PC-3 (cell line): ENCODE data around the gene CAPN1. TPM values are rescaled to one million over a fixed set of nuclear protein-coding genes. Genes with fewer than 3 reads are reported as not detected.
"Not testable (repeated sequence)": the region's sequence is repeated elsewhere in the genome, so short reads cannot be mapped to it uniquely, and the experiment has no call there.

Experiments
- ATAC-seq: fragments of 200-7000 bp; cut with Tn5 transposase; 2 replicates; pipeline ENCODE4 v1.9.1; 2020; ENCODE audit warnings: mild to moderate bottlenecking, moderate library complexity
- BruUV-seq: library from RNA; stranded (reverse); fragments of 400-500 nt; replicated peaks from 2 replicates; lab custom pipeline; 2021; lab: Mats Ljungman, UMichigan
- CTCF ChIA-PET: fragments of 300-600 bp; sonication (Branson Sonifier 250); formaldehyde crosslinking; loops from one replicate; lab custom pipeline; 2022; ENCODE audit warnings: antibody characterized with exemption; lab: Charles Lee
- POLR2A ChIA-PET: fragments of 300-600 bp; sonication (Branson Sonifier 250); formaldehyde crosslinking; loops from one replicate; lab custom pipeline; 2022; ENCODE audit warnings: antibody characterized with exemption; ENCODE audit not compliant: unreplicated experiment; lab: Charles Lee
- DNase-seq: peaks from one replicate; pipeline ENCODE4 v3.0.0-alpha.2; 2015
- H2AFZ ChIP-seq: fragments of 300-600 bp; sonication (generic); 2 replicates; pipeline ENCODE4 v1.6.0; 2016; ENCODE audit warnings: antibody characterized with exemption, low read length
- H3F3A ChIP-seq: fragments of 300-600 bp; sonication (generic); one replicate; pipeline ENCODE4 v1.6.0; 2017; ENCODE audit warnings: antibody characterized with exemption, low read length, control low read depth, mild to moderate bottlenecking; ENCODE audit not compliant: unreplicated experiment
- H3K27ac ChIP-seq: fragments of 300-600 bp; sonication (generic); 2 replicates; pipeline ENCODE4 v1.5.1; 2016; ENCODE audit warnings: mild to moderate bottlenecking, low read length
- H3K27me3 ChIP-seq: fragments of 300-600 bp; sonication (generic); 2 replicates; pipeline ENCODE4 v1.6.1; 2016; ENCODE audit warnings: low read length, mixed read lengths
- H3K36me3 ChIP-seq: fragments of 300-600 bp; sonication (generic); 2 replicates; pipeline ENCODE4 v1.6.1; 2016; ENCODE audit warnings: low read depth, mixed run types, low read length, mixed read lengths
- H3K4me1 ChIP-seq: fragments of 300-600 bp; sonication (generic); 2 replicates; pipeline ENCODE4 v1.5.1; 2016; ENCODE audit warnings: low read length; ENCODE audit not compliant: insufficient read depth
- H3K4me2 ChIP-seq: fragments of 300-600 bp; sonication (generic); 2 replicates; pipeline ENCODE4 v1.6.0; 2016; ENCODE audit warnings: low read length
- H3K4me3 ChIP-seq: fragments of 300-600 bp; sonication (generic); 2 replicates; pipeline ENCODE4 v1.5.1; 2016; ENCODE audit warnings: mild to moderate bottlenecking, low read length, mixed read lengths
- H3K79me2 ChIP-seq: fragments of 300-600 bp; sonication (generic); 2 replicates; pipeline ENCODE4 v1.6.1; 2017; ENCODE audit warnings: low read length, mixed read lengths
- H3K9ac ChIP-seq: fragments of 300-600 bp; sonication (generic); 2 replicates; pipeline ENCODE4 v1.6.0; 2016; ENCODE audit warnings: mild to moderate bottlenecking, low read length
- H3K9me2 ChIP-seq: fragments of 300-600 bp; sonication (generic); replicated peaks from 2 replicates; pipeline ENCODE4 v1.6.1; 2016; ENCODE audit warnings: mixed run types, low read length, mixed read lengths
- H3K9me3 ChIP-seq: fragments of 300-600 bp; sonication (generic); 2 replicates; pipeline ENCODE4 v1.6.1; 2016; ENCODE audit warnings: low read length, mixed read lengths
- H4K20me1 ChIP-seq: fragments of 300-600 bp; sonication (generic); 2 replicates; pipeline ENCODE4 v1.6.1; 2016; ENCODE audit warnings: low read length, mixed read lengths
- CTCF ChIP-seq: fragments of 300-600 bp; sonication (generic); conservative IDR thresholded peaks from 2 replicates; pipeline ENCODE4 v1.5.1; 2017; ENCODE audit warnings: antibody characterized with exemption, low read depth, mild to moderate bottlenecking, low read length
- EZH2 ChIP-seq: fragments of 300-600 bp; sonication (generic); IDR thresholded peaks from one replicate; pipeline ENCODE4 v1.6.1; 2017; ENCODE audit warnings: antibody characterized with exemption, mild to moderate bottlenecking, low read length; ENCODE audit not compliant: unreplicated experiment
- EZH2phosphoT487 ChIP-seq: fragments of 300-600 bp; sonication (generic); IDR thresholded peaks from 2 replicates; pipeline ENCODE4 v1.6.1; 2018; ENCODE audit warnings: mild to moderate bottlenecking, antibody characterized with exemption, low read length, borderline replicate concordance
- intact Hi-C: fragments of 100-400 bp; cut with micrococcal nuclease; formaldehyde crosslinking; loops from 2 replicates; pipeline ENCODE4 v1.9.0; 2023
- total RNA-seq: library from RNA; depleted of rRNA; stranded (reverse); fragments of >200 nt; gene quantifications from 2 replicates; pipeline ENCODE4 v1.2.3, GENCODE V29; 2014

CAPN1 gene
- total RNA-seq, 1 experiment from 2014 or later: 307 TPM

GRCh38 chr11:65169164-65169641 is 12.5 kb upstream of the CAPN1 start:
- no TSS peak for BruUV-seq
- Histone ChIP-seq H3K4me1 (peaks cover 13% of the 10 kb centered on the region; the same call in 1 of the 2 replicates), H3K9me3 (no peaks in the 10 kb centered on the region), H3K4me3 (no peak overlapping the region), H3K36me3 (no peaks in the 10 kb centered on the region), H4K20me1 (no peaks in the 10 kb centered on the region), H3K27ac (no peak overlapping the region), H3K9me2 (no peaks in the 10 kb centered on the region), H3F3A (no peaks in the 10 kb centered on the region), H3K9ac (no peak overlapping the region), H3K4me2 (no peak overlapping the region), H3K27me3 (no peaks in the 10 kb centered on the region), H2AFZ (peak overlapping the region; percentile 68), H3K79me2 (no peaks in the 10 kb centered on the region)
- DNase-seq (peak; percentile 32), ATAC-seq (peak; percentile 84)
- TF ChIP-seq EZH2phosphoT487: no peak
- no peak for TF ChIP-seq EZH2
- no peak for TF ChIP-seq CTCF
- intact Hi-C loops: no loop called here
- CTCF ChIA-PET: interaction anchor here (0.7 kb wide), 1 partner anchor 631 kb away, joined by 3 read pairs; no protein-coding TSS in a partner anchor
- POLR2A ChIA-PET: interaction anchor here (0.6 kb wide), 1 partner anchor 34 kb away, joined by 3 read pairs; no protein-coding TSS in a partner anchor

GRCh38 chr11:65170058-65170534 is 11.6 kb upstream of the CAPN1 start, which contains the start of gene SPDYC:
Gene SPDYC (plus strand): TSS chr11:65170233. CDS start chr11:65171358, 1,125 bp downstream.
- H3K9me2 ChIP-seq: no peaks in the 10 kb centered on the region
- DNase-seq: no peak
- no peaks in the 10 kb centered on the region for H3K9me3 ChIP-seq
- H3K36me3 ChIP-seq: no peaks in the 10 kb centered on the region
- no TSS peak for BruUV-seq
- no peaks in the 10 kb centered on the region for H3K27me3 ChIP-seq
- H3K27ac ChIP-seq: no peak within 1 kb of the TSS
- ChIA-PET POLR2A (no interaction called here), CTCF (no interaction called here)
- H3K79me2 ChIP-seq: no peaks in the 10 kb centered on the region
- no peaks in the 10 kb centered on the region for H4K20me1 ChIP-seq
- no peaks in the 10 kb centered on the region for H3F3A ChIP-seq
- peak within 1 kb of the TSS; percentile 68 for H2AFZ ChIP-seq
- TF ChIP-seq EZH2: no peak
- no peak for TF ChIP-seq CTCF
- TF ChIP-seq EZH2phosphoT487: no peak
- peaks cover 13% of the 10 kb centered on the region; the same call in 1 of the 2 replicates for H3K4me1 ChIP-seq
- ATAC-seq: no peak
- no peak within 1 kb of the TSS for H3K4me3 ChIP-seq
- H3K9ac ChIP-seq: no peak within 1 kb of the TSS
- intact Hi-C loops: no loop called here
- H3K4me2 ChIP-seq: no peak within 1 kb of the TSS

- peaks cover 6% of the 10 kb centered on the region; the same call in 1 of the 2 replicates for H3K4me1 ChIP-seq
- no peaks in the 10 kb centered on the region for H3K9me2 ChIP-seq
- no peak overlapping the region for H3K27ac ChIP-seq
- no peaks in the 10 kb centered on the region for H3K27me3 ChIP-seq
- H3F3A ChIP-seq: no peaks in the 10 kb centered on the region
- DNase-seq (no peak), ATAC-seq (no peak)
- H2AFZ ChIP-seq: no peak overlapping the region
- no TSS peak for BruUV-seq
- no peaks in the 10 kb centered on the region for H3K79me2 ChIP-seq
- H3K4me3 ChIP-seq: no peak overlapping the region
- H3K4me2 ChIP-seq: no peak overlapping the region
- no peaks in the 10 kb centered on the region for H3K9me3 ChIP-seq
- intact Hi-C loops: no loop called here
- H4K20me1 ChIP-seq: no peaks in the 10 kb centered on the region
- H3K36me3 ChIP-seq: no peaks in the 10 kb centered on the region
- ChIA-PET POLR2A (no interaction called here), CTCF (no interaction called here)
- H3K9ac ChIP-seq: no peak overlapping the region
- TF ChIP-seq EZH2: no peak
- TF ChIP-seq EZH2phosphoT487: no peak
- TF ChIP-seq CTCF: no peak
Observed at GRCh38 chr11:65172600-65172999, 9.1 kb upstream of the CAPN1 start.

- H2AFZ ChIP-seq, CTCF ChIA-PET, H3K36me3 ChIP-seq, H3K27me3 ChIP-seq, H3F3A ChIP-seq, H3K27ac ChIP-seq, H3K4me2 ChIP-seq, BruUV-seq, H3K4me1 ChIP-seq, H3K9ac ChIP-seq, H3K9me3 ChIP-seq, POLR2A ChIA-PET, H3K9me2 ChIP-seq, H3K79me2 ChIP-seq, intact Hi-C loops, H4K20me1 ChIP-seq, H3K4me3 ChIP-seq, ATAC-seq: not testable (repeated sequence)
- DNase-seq: peak; percentile 39
Observed at GRCh38 chr11:65174571-65175010, 7.1 kb upstream of the CAPN1 start.
